Activated T-cell treated with anti-CD3 and anti-CD28 coated beads for 1 hour (primary cell): ENCODE results near the gene REEP3.
"Not testable (repeated sequence)": the region's sequence is repeated elsewhere in the genome, so short reads cannot be mapped to it uniquely, and the experiment has no call there.

Experiments
- DNase-seq: peaks from one replicate; pipeline ENCODE4 v3.0.0-alpha.2; 2020; ENCODE audit warnings: low read depth

REEP3 gene

GRCh38 chr10:63630085-63630930 is 109.1 kb downstream of the REEP3 start:
- DNase-seq: peak; percentile 66

- DNase-seq: no peak
Measured at GRCh38 chr10:63630931-63631680, 109.9 kb downstream of the REEP3 start.

- no peak for DNase-seq
Measured at GRCh38 chr10:63631991-63632390, 110.8 kb downstream of the REEP3 start.

GRCh38 chr10:63633677-63634487 is 112.7 kb downstream of the REEP3 start:
- no peak for DNase-seq

- DNase-seq: no peak
Measured at GRCh38 chr10:63634488-63635065, 113.4 kb downstream of the REEP3 start.

- no peak for DNase-seq
Measured at GRCh38 chr10:63636812-63637211, 115.6 kb downstream of the REEP3 start.

GRCh38 chr10:63637901-63638327 is 116.7 kb downstream of the REEP3 start:
- no peak for DNase-seq

GRCh38 chr10:63641366-63641765 is 120.2 kb downstream of the REEP3 start:
- DNase-seq: no peak

- no peak for DNase-seq
Measured at GRCh38 chr10:63641799-63642198, 120.6 kb downstream of the REEP3 start.

GRCh38 chr10:63642808-63643207 is 121.6 kb downstream of the REEP3 start:
- DNase-seq: no peak

GRCh38 chr10:63644418-63645142 is 123.4 kb downstream of the REEP3 start:
- DNase-seq: no peak

- no peak for DNase-seq
Measured at GRCh38 chr10:63645195-63645594, 124.0 kb downstream of the REEP3 start.

- DNase-seq: no peak
Measured at GRCh38 chr10:63646491-63646890, 125.3 kb downstream of the REEP3 start.

- DNase-seq: no peak
Measured at GRCh38 chr10:63651864-63652263, 130.7 kb downstream of the REEP3 start.

GRCh38 chr10:63653747-63654146 is 132.5 kb downstream of the REEP3 start:
- DNase-seq: no peak

- DNase-seq: no peak
Measured at GRCh38 chr10:63657761-63658160, 136.6 kb downstream of the REEP3 start.

GRCh38 chr10:63660941-63661340 is 139.7 kb downstream of the REEP3 start:
- not testable (repeated sequence) for DNase-seq

GRCh38 chr10:63661347-63661746 is 140.1 kb downstream of the REEP3 start:
- no peak for DNase-seq

GRCh38 chr10:63664341-63664885 is 143.2 kb downstream of the REEP3 start:
- no peak for DNase-seq

- not testable (repeated sequence) for DNase-seq
Measured at GRCh38 chr10:63665006-63665580, 143.9 kb downstream of the REEP3 start.
